A172 (cell line): ENCODE measurements around the gene LILRB3. TPM values are rescaled to one million over a fixed set of nuclear protein-coding genes. Genes with fewer than 3 reads are reported as not detected.
"Not testable (repeated sequence)": the region's sequence is repeated elsewhere in the genome, so short reads cannot be mapped to it uniquely, and the experiment has no call there.

Source experiments
- DNase-seq: peaks from one replicate; pipeline ENCODE4 v3.0.0-alpha.2; 2015; ENCODE audit warnings: low spot score
- total RNA-seq: library from RNA; depleted of rRNA; stranded (reverse); fragments of >200 nt; shearing (Covaris generic); gene quantifications from 2 replicates; pipeline ENCODE4 v1.2.3, GENCODE V29; 2014

The LILRB3 gene
- total RNA-seq, 1 experiment from 2014 or later: not detected

DNA sequence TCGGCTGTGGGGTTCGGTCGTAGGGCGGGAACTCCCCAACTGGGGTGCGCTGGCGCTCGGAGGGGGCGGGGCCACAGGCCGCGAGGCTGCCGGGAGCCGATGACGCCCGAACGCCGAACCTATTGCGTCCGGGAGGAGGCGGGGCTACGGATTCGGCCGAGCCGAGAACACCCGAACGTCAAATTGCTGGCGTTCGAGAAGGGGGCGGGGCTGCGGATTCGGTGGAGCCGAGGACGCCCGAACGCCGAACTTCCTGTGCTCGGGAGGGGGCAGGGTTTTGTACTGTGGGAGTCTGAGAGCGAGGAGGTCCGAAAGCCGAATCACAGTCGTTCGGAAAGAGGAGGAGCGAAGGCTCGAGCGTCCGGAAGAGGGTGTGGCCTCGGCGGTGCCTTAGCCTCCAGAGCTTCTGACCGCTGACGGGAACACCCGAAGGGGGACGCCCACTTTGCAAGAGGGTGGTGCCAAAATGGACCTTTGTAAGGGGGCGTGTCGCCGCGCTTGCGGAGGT, 32.2 kb downstream of the LILRB3 start:
- peak; percentile 100 for DNase-seq

GRCh38 chr19:54189735-54190502, 32.9 kb downstream of the LILRB3 start:
- DNase-seq: peak; percentile 100

GRCh38 chr19:54189145-54189734, 33.6 kb downstream of the LILRB3 start, which contains the start of gene MBOAT7:
MBOAT7 (minus strand) TSS chr19:54189580; CDS start chr19:54188508, 1,072 bp downstream.
- no peak for DNase-seq

DNA sequence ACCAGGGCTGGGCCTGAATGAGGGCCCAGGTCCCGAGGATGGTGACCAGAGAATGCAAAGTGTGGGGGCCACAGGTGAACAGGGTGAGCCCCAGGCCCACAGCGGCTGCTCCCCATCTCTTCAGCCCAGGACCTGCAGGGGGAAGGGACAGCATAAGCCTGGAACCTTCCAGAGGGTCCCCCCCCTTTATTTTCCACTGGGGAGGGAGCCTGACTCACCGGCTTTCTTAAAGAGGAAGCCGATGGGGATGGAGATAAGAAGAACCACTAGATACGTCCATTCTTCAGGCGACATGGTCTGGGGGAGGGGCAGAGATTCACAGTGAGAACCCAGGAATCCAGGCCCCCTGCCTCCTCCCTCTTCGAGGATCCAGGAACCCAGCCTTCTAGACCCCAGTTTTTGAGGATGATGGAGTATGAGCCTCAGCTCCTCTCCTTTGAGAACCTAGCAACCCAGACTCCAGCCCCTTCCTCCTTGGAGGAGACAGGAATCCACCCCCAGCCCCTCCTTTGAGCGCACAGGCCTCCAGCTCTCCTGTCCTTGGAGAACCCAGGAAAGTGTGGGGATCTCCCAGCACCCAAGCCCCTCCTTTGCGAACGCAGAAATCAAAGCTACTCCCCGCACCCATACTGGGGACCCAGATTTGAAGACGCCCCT, 34.5 kb downstream of the LILRB3 start:
- peak; percentile 92 for DNase-seq

- DNase-seq: no peak
Observed at GRCh38 chr19:54186934-54187381, 35.8 kb downstream of the LILRB3 start.

DNA sequence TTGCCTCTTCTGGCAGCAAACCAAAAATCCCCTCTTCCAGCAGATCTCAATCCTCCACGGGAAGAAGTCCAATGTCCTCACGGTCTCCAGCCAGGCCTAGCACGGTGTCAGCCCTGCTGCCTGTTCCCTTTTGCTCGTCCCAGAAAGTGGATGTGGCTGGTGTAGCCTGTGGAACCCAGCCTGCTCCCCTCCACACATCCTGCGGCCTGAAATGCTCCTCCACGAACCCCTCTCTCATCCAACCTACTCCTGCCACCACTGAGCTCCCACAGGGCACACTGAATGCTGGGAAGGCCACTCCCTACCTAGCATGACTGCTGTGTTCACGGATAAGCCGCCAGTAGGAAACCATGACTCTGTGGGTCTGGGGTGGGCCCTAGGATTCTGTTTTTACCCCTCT, 36.5 kb downstream of the LILRB3 start:
- no peak for DNase-seq

- no peak for DNase-seq
Observed at GRCh38 chr19:54183431-54183830, 39.4 kb downstream of the LILRB3 start.

DNA sequence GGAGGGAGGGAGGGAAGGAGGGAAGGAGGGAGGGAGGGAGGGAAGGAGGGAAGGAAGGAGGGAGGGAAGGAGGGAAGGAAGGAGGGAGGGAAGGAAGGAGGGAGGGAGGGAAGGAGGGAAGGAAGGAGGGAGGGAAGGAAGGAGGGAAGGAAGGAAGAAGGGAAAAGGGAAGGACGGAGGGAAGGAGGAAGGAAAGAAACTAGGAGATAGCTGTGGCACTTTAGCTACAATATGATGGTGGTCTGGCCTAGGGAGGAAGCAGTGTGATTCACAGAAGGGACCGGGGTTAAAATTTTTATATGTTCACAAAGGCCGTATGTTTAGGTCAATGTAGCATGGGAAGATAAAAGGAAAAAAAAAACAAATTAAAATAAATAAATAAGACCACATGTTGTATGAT, 40.9 kb downstream of the LILRB3 start:
- DNase-seq: not testable (repeated sequence)

- no peak for DNase-seq
Observed at GRCh38 chr19:54180691-54181091, 42.1 kb downstream of the LILRB3 start.

DNA sequence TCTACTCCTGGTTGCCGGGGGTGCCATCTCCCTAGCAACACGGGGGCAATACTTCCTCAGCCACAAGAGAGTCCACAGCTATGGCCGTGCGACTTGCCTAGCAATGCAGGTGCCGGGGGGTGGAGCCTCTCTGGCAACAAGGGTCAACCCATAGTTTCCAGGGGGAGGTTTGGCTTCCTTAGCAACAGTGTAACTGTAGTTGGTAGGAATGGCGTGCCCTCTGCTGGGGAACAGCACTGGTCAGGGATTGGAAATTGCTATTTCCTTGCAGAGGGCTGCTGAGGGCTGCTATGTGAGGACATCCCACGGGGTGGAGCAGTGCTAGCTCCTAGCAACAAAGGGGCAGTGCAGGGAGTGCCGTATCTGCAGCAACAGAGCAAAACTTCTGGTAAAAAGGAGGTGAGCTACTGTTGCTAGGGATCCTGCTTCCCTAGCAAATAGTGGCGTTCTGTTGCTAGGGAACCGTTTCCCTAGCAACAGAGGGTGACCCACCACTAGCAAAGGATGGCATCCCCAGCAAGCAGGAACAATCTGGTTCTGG, 42.8 kb downstream of the LILRB3 start:
- no peak for DNase-seq

DNA sequence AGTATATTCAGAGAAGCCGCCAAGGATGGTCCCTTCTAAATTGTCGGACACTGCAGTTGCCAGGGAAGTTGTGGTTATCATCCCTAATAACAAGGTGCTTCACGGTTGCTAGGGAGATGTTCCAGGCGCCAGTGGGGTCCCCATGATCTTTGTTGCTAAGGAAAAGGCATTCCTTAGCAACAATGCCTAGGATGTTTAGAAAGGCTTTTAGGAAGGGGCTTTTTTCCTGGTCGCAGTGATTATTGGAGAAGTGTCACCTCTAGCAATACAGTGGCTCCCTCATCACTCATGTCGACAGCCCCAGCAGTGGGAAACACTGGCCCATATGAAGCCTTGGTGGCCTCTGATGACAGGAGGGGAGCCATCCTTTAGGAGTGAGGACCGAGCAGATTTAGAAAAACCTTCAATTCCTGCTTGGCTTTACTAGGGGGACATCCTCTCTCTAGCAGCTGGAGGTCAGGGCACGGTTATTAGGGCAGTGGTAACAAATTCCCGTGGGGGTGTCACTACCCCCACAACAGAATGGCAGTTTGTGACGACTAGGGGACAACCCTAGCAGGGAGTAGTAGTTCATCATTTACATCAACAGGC, 43.5 kb downstream of the LILRB3 start:
- DNase-seq: no peak

DNA sequence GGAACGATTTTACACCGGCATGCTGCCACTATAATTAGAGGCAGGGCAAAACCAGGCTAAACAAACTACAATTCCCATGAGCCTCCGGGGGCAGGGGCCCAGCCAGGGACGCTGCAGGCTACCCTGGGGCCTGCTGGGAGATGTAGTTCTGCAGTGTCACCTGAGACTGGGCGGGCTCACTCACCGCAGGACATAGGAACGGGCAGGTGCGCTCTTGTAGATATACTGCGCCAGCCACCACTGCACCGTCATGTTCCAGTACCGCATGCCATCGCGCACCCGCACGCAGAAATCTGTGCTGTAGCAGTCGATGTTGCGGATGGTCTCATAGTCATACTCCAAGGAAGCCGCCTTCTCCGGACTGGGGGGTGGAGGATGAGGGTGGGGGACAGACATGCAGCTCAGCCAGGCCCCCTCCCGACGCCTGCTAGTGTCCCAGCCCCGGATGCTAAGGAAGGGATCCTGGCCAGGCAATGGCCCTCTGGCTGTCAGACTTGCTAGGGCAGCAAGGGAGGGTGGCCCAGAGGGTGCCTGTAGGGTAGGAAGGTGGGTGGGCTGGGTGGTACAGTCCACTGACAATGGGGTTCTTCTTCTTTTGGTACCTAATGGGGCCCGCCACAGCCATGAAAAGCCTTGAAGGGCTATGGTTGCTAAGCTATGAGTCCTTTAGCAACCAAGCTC, 44.1 kb downstream of the LILRB3 start:
- no peak for DNase-seq

DNA sequence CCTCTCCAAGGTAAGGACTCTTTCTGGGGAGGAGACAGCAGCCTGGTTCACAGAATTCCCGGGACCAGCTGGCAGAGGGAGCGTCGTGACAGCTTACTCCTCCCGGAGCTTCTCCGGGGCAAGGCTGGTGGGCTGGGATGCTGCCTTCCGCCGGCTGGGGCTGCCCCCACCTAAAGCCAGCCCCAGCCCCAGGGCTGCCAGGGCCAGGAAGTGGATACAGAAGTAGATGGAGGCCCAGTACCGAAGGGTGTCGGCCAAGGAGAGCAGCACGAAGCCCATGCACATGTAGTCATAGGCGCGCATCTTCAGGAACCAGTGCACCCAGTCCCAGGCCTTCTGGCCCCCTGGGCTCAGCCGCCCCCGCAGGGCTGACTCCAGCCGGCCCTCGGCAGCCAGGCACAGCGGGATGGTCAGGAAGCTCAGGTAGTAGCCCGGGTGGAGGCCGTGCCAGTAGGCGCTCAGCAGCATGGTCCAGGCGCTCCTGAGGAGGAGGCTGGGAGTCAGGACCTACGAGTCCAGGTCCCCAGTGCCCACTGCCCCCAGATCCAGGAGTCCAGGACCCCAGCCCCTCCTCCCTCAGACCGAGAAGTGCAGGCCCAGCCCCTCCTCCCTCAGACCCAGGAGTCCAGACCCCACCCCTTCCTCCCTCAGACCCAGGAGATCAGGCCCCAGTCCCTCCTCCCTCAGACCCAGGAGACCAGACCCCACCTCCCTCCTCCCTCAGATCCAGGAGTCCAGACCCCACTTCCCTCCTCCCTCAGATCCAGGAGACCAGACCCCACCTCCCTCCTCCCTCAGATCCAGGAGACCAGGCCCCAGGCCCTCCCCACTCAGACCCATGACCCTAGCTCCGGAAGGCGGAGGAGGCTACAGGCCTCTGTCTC, 48.6 kb downstream of the LILRB3 start:
- no peak for DNase-seq

- no peak for DNase-seq
Observed at GRCh38 chr19:54173359-54173699, 49.5 kb downstream of the LILRB3 start.

- DNase-seq: peak; percentile 47
Observed at GRCh38 chr19:54172471-54173358, 50.1 kb downstream of the LILRB3 start, which contains the start of gene TMC4. TMC4 (minus strand) TSS chr19:54173160; CDS start chr19:54173117, 43 bp downstream.

GRCh38 chr19:54171736-54172431, 50.9 kb downstream of the LILRB3 start:
- DNase-seq: not testable (repeated sequence)

DNA sequence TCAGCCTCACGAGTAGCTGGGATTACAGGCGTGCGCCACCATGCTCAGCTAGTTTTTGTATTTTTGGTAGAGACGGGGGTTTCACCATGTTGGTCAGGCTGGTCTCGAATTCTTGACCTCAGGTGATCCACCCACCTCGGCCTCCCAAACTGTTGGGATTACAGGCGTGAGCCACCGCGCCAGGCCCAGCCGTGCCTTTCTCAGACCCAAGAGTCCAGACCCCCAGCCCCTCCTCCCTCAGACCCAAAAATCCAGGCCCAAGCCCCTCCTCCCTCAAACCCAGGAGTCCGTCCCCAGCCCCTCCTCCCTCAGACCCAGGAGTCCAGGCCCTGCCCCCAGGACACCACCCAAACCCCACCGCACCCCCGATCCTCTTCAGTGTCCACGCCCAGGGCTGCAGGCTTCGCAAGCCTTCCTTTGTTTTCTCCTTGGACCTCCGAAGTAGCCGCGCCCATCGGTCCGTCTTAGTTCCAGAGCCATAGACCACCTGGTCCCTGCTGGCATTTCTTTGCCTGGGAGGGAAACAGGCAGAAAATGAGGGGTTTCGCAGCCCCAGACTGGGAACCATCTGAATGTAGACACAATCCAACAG, 53.6 kb downstream of the LILRB3 start:
- DNase-seq: no peak
